ENCODE data around the gene LDHA.

DNA sequence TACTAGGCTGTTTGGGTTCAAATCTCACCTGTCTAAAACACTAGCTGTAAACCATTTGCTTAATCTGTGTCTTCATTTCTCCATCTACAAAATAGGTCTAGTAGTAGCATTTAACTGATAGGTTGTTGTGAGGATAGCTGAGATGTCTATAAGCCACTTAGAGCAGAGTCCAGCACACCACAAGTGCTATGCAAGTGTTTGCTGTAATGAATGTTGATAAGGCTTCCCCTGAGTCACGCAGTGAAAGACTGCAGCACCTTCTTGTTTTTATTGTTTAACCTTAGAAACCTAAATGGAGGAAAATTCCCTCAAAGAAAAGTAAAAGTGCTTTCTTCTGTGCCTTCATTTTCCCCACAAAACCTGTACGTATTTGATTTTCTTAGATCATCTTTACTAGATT lies 23.1 kb upstream of the LDHA start:
- TF ChIP-seq EZH2 (IDR thresholded peaks at IDR 0.05; ENCODE audit: insufficient read depth, poor library complexity, severe bottlenecking) (no peak), EZH2phosphoT487 (IDR thresholded peaks at IDR 0.05; ENCODE audit: insufficient read depth, low read depth) (no peak)

All from GM23248 (cell line).